AG10803 (cell line): ENCODE data around the gene ZEB1.

ENCODE experiments used
- DNase-seq: peaks from one replicate; pipeline ENCODE4 v3.0.0; 2010; ENCODE audit warnings: low read depth
- H3K4me3 ChIP-seq: 2 replicates; pipeline ENCODE4 v1.5.1; 2011; ENCODE audit warnings: mild to moderate bottlenecking, low read length, control low read depth
- TF ChIP-seq, protein P1 (sequence below): conservative IDR thresholded peaks from 2 replicates; pipeline ENCODE4 v1.5.1; 2011; ENCODE audit warnings: mild to moderate bottlenecking, low read length, control low read depth, inconsistent platforms

Gene ZEB1

DNA sequence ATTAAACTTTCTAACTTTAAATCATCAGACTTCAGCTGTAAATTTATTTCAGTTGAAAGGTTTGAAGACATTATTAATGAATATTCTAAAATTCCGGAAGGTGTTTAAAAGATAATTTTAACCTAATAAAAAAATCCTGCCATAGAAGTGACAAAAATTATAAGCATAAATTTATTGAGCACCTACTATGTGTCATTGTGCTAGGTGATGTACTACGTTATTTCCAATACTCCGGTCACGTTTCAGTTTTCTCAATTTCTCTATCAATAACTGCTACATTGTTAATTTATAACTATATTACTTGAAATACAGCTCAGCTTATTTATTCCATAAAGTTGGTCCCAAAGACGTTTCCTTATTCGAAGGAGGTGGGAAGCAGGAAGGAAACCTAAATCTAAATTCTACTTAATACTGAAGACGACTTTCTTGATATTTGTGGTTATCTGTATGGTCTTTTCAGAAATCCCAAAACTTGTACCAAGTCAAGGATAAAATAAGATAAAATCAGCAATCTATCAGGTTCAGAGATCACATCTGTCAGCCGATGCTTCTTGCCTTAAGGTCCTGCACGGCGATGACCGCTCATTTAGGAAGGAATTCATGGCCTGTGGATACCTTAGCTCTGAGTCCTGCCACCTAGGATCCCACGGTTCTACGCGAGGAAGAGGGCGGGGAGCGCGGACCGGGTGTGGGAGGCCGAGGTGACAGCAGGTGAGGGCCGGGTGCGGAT, 1.2 kb upstream of the ZEB1 start:
- DNase-seq = no peak
- H3K4me3 ChIP-seq = peak overlapping the region; percentile 88
- TF ChIP-seq, protein P1, sequence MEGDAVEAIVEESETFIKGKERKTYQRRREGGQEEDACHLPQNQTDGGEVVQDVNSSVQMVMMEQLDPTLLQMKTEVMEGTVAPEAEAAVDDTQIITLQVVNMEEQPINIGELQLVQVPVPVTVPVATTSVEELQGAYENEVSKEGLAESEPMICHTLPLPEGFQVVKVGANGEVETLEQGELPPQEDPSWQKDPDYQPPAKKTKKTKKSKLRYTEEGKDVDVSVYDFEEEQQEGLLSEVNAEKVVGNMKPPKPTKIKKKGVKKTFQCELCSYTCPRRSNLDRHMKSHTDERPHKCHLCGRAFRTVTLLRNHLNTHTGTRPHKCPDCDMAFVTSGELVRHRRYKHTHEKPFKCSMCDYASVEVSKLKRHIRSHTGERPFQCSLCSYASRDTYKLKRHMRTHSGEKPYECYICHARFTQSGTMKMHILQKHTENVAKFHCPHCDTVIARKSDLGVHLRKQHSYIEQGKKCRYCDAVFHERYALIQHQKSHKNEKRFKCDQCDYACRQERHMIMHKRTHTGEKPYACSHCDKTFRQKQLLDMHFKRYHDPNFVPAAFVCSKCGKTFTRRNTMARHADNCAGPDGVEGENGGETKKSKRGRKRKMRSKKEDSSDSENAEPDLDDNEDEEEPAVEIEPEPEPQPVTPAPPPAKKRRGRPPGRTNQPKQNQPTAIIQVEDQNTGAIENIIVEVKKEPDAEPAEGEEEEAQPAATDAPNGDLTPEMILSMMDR = no peak

DNA sequence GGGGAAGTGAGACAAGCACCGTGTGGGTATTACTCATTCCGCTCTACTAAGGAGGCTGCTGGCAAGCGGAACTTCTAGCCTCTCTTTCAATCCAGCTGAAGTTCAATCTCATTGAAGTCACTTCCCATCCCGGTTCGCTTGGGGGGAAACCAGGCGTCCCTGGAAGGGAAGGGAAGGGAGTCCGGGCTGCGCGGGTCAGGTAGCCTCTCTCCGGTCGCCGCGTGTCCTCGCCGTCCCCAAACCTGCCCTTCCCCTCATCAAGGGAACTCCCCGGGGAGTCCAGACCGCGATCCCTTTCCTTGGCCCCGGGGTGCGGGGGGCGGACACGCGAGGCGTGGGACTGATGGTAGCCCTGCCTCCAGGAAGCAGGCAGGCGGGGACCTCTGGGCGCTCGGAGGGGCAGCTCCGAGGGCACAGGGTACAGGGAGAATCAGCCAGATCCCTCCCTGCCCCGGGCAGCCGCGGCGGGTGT, 598 bp upstream of the ZEB1 start:
- peak overlapping the region; percentile 88 for H3K4me3 ChIP-seq
- TF ChIP-seq, protein P1 = no peak
- DNase-seq = peak; percentile 75

DNA sequence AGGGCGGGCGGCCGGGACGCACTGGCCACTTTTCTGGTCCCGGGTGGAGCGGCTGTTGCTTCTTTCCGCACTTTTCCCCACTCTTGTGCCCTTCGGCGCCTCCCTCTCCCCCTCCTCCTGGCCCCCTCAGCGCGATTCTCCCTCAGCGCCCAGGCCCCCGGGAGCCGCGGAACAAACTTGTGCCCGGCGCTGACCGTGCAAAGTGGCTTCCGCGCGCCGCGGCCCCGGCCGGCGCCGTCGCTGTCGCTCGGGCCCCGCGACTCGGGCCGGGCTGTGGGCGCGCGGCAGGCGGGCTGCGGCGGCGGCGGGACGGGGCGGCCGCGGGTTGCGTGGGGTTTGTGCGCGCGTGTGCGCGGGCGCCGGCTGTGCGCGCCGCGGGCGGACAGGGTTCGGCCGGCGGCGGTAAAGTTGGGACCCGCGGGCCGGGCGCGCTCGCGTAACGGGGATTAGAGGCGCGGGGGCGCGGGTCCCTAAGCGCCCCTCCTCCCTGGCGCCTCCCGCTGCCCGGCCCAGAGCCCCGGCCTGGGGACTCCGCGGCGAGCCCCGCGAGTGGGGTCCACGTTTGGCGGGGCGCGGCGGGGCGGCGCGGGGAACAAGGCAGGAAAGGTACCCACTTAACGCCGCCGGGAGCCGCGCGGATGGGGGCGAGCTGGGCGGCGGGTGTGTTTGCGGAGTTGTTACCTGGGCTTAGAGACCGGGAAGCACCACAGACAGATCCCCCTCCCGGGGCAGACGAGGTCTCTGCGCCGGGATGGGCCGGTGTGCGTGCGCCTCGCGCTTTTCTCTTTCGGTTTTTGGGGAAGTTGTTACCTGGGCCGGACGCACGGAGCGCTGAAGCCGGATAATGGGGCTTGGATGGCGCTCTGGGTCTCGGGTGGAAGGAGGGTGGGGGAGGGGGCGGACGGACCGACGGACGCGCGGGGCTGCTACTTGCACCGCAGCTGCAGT, 860 bp downstream of the ZEB1 start:
- TF ChIP-seq, protein P1 = no peak
- no peak for DNase-seq
- H3K4me3 ChIP-seq = peak overlapping the region; percentile 88

DNA sequence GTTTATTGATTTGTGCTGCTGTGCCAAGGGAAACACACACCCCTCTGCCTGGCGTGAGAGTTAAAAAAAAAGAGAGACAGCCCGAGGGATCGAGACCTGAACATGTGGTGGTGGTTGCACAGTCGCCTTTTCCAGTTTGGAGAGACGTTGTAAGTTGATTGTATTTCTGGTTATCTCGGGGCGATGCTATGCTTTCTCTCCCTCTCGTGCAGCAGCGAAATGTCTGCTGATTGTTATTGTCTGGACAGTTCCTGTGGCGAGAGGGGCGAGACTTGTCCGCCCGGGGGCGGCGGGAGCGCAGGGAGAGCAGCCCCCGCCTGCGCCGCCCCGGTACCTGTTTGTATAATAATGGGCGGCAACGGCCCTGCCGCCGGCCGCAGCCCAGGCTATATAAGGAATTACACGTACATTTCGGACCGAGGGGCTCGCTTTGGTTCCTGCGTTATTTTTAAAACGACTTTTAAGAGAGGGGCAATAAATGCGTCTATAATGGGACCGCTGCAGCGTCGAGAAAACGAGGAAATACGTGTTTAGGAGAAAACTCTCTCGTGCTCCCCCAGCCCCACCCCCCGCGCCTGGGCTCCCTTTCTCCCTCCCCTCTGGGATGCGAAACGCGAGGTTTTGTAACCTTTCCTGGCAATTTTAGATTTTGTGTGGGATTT, 1.7 kb downstream of the ZEB1 start:
- peak overlapping the region; percentile 88 for H3K4me3 ChIP-seq
- TF ChIP-seq, protein P1 = no peak
- peak; percentile 55 for DNase-seq

DNA sequence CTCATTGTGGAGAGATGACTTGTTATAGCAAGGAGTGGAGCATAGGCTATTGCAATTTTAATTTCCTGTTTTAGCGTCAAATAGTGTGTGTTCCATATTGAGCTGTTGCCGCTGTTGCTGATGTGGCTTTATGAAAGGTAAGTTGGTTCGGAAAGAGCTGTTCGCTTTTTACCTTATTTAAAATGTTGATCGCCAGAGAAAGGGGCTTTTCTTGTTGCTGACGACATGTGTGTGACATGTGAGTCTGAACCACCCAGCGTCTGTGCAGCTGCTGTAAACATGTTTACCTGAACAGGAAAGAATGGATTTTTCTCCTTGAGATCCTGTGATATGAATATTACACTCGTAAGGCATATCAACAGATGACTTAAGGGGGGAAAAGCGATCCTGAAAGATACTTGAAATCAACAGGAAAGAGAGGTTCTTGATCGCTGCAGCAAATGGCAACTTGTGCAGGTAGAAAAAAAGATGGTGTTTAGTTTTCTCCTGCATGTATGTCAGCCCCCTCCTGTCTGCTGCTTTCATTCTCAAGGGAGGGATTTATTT, 2.5 kb downstream of the ZEB1 start:
- peak overlapping the region; percentile 88 for H3K4me3 ChIP-seq
- TF ChIP-seq, protein P1 = no peak
- DNase-seq = no peak

DNA sequence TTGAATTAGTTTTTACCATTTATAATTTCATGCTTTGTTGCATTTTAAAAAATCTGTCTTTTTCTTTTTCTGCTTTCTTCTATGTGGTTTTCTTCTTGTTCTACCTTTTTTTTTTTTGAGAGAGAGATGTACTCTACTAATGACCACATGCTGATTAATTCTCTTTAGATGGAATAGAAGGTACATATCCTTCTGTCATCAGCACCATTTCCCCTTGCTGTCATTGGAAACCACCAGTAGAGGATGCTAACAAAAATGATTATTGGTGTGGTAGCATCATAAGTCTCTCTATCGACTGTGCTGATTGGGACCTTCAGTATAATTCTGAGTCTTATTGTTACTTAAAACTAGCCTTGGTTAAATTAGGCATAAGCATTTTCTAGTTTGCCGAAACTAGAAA, 3.6 kb downstream of the ZEB1 start:
- TF ChIP-seq, protein P1 = peak; percentile 67
- peak overlapping the region; percentile 88 for H3K4me3 ChIP-seq
- DNase-seq = peak; percentile 32
